GM19468 (cell line): ENCODE measurements around the gene ZBTB8A.
"Not testable (repeated sequence)": the region's sequence is repeated elsewhere in the genome, so short reads cannot be mapped to it uniquely, and the experiment has no call there.

ENCODE experiments used
- ATAC-seq: cut with Tn5 transposase; IDR thresholded peaks from one replicate; pipeline ENCODE4 v1.9.1; 2021; ENCODE audit warnings: mild to moderate bottlenecking, moderate library complexity, moderate number of reproducible peaks; ENCODE audit not compliant: unreplicated experiment; ENCODE audit errors: extremely low read depth

Gene ZBTB8A

GRCh38 chr1:32612189-32612881 is 73.1 kb downstream of the ZBTB8A start:
- no peak for ATAC-seq

- no peak for ATAC-seq
These were observed 74.2 kb downstream of the ZBTB8A start for GRCh38 chr1:32613472-32613871.

GRCh38 chr1:32618673-32619221 is 79.5 kb downstream of the ZBTB8A start:
- ATAC-seq = no peak

GRCh38 chr1:32619701-32620485 is 80.7 kb downstream of the ZBTB8A start:
- ATAC-seq = no peak

GRCh38 chr1:32622205-32622604 is 83.0 kb downstream of the ZBTB8A start:
- no peak for ATAC-seq

- ATAC-seq = no peak
These were observed 83.8 kb downstream of the ZBTB8A start for GRCh38 chr1:32622806-32623681.

GRCh38 chr1:32623775-32624174 is 84.5 kb downstream of the ZBTB8A start:
- ATAC-seq = no peak

- ATAC-seq = no peak
These were observed 86.9 kb downstream of the ZBTB8A start for GRCh38 chr1:32626176-32626575.

- ATAC-seq = no peak
These were observed 88.5 kb downstream of the ZBTB8A start for GRCh38 chr1:32627596-32628162.

GRCh38 chr1:32630173-32630572 is 90.9 kb downstream of the ZBTB8A start:
- not testable (repeated sequence) for ATAC-seq

GRCh38 chr1:32632829-32633228 is 93.6 kb downstream of the ZBTB8A start:
- ATAC-seq = no peak

- ATAC-seq = no peak
These were observed 96.5 kb downstream of the ZBTB8A start for GRCh38 chr1:32635508-32636277.

GRCh38 chr1:32636914-32637645 is 97.9 kb downstream of the ZBTB8A start:
- no peak for ATAC-seq

GRCh38 chr1:32639489-32640075 is 100.4 kb downstream of the ZBTB8A start:
- ATAC-seq = no peak

- not testable (repeated sequence) for ATAC-seq
These were observed 103.1 kb downstream of the ZBTB8A start for GRCh38 chr1:32642292-32642827.

- no peak for ATAC-seq
These were observed 105.2 kb downstream of the ZBTB8A start for GRCh38 chr1:32644426-32644825.

GRCh38 chr1:32647308-32648134 is 108.3 kb downstream of the ZBTB8A start:
- ATAC-seq = no peak
